Activated naive CD4-positive, alpha-beta T cell treated with anti-CD3 and anti-CD28 coated beads, Interleukin-2, amount 50 U/mL, for 72 hours (primary cell): ENCODE results near the gene PLXNB1. TPM values are rescaled to one million over a fixed set of nuclear protein-coding genes. Genes with fewer than 3 reads are reported as not detected.

Experiments used
- ATAC-seq, 2 donors: fragments of 150-1000 bp; cut with Tn5 transposase; 2 replicates each; pipeline ENCODE4 v1.10.0; 2021; ENCODE audit warnings: mild to moderate bottlenecking in 2 of 2, moderate library complexity in 2 of 2
- DNase-seq, 2 donors: peaks; one replicate each; pipeline ENCODE4 v3.0.0; 2021 to 2022; ENCODE audit warnings: low spot score in 2 of 2
- H3K27ac Mint-ChIP-seq, 2 donors: one replicate each; pipeline ENCODE4 v1.8.0; 2022; ENCODE audit warnings: mild to moderate bottlenecking in 2 of 2, mixed read lengths in 2 of 2
- H3K36me3 Mint-ChIP-seq, 2 donors: one replicate each; pipeline ENCODE4 v1.8.0; 2022; ENCODE audit warnings: mixed read lengths in 2 of 2
- H3K9me3 Mint-ChIP-seq, 2 donors: one replicate each; pipeline ENCODE4 v1.8.0; 2022; ENCODE audit warnings: mixed read lengths in 2 of 2
- total RNA-seq, 2 donors: library from RNA; stranded (reverse); gene quantifications; one replicate each; pipeline ENCODE4 v1.2.3, GENCODE V29; 2022

PLXNB1 gene
- total RNA-seq, 2 donors from 2014 or later, result 3.0 to 7.3 TPM

- DNase-seq (no peak), ATAC-seq (no peak)
- no peaks in the 10 kb centered on the region for H3K9me3 Mint-ChIP-seq
- H3K27ac Mint-ChIP-seq, result no peak overlapping the region
- H3K36me3 Mint-ChIP-seq, result no peaks in the 10 kb centered on the region
Observed at GRCh38 chr3:48415251-48415953, 14.5 kb downstream of the PLXNB1 start.

- Mint-ChIP-seq H3K27ac (peak overlapping the region; percentile 15 to 55), H3K9me3 (no peaks in the 10 kb centered on the region), H3K36me3 (no peaks in the 10 kb centered on the region)
- DNase-seq, result no peak
- no peak for ATAC-seq
Observed at GRCh38 chr3:48414376-48415250, 15.3 kb downstream of the PLXNB1 start.

DNA sequence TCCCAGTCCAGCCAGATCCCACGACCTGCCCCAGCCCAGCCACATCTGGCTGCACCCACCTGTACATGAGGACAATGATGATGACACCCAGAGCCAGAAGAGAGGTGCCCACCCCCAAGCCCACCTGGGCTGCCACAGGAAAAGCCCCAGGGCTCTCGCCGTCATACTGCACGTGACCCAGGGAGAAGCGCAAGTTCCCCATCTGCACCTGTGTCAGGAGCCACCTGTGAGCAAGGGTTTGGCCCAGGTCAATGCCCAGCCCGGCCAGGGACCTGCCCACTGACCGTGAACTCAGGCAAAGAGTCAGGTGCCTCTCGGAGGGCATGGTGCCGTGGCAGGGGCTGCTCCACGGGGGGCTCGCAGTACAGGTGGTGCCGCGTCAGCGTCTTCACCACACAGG, 16.3 kb downstream of the PLXNB1 start:
- H3K9me3 Mint-ChIP-seq, result no peaks in the 10 kb centered on the region
- ATAC-seq (no peak), DNase-seq (no peak)
- no peak overlapping the region for H3K27ac Mint-ChIP-seq
- no peaks in the 10 kb centered on the region for H3K36me3 Mint-ChIP-seq

- DNase-seq (no peak), ATAC-seq (no peak)
- H3K36me3 Mint-ChIP-seq, result no peaks in the 10 kb centered on the region
- no peaks in the 10 kb centered on the region for H3K9me3 Mint-ChIP-seq
- peak overlapping the region in 1 of 2 donors; percentile 47 for H3K27ac Mint-ChIP-seq
Observed at GRCh38 chr3:48413086-48413485, 16.8 kb downstream of the PLXNB1 start.

GRCh38 chr3:48412375-48413001, 17.4 kb downstream of the PLXNB1 start:
- Mint-ChIP-seq H3K36me3 (no peaks in the 10 kb centered on the region), H3K9me3 (no peaks in the 10 kb centered on the region), H3K27ac (peak overlapping the region in 1 of 2 donors; percentile 47)
- ATAC-seq, result no peak
- DNase-seq, result no peak

- Mint-ChIP-seq H3K27ac (peak overlapping the region in 1 of 2 donors; percentile 47), H3K9me3 (no peaks in the 10 kb centered on the region), H3K36me3 (no peaks in the 10 kb centered on the region)
- DNase-seq, result peak in 1 of 2 donors; percentile 42
- ATAC-seq, result no peak
Observed at GRCh38 chr3:48411606-48412374, 18.1 kb downstream of the PLXNB1 start.

GRCh38 chr3:48411041-48411588, 18.8 kb downstream of the PLXNB1 start:
- Mint-ChIP-seq H3K36me3 (no peaks in the 10 kb centered on the region), H3K27ac (no peak overlapping the region), H3K9me3 (no peaks in the 10 kb centered on the region)
- DNase-seq, result no peak
- ATAC-seq, result no peak

DNA sequence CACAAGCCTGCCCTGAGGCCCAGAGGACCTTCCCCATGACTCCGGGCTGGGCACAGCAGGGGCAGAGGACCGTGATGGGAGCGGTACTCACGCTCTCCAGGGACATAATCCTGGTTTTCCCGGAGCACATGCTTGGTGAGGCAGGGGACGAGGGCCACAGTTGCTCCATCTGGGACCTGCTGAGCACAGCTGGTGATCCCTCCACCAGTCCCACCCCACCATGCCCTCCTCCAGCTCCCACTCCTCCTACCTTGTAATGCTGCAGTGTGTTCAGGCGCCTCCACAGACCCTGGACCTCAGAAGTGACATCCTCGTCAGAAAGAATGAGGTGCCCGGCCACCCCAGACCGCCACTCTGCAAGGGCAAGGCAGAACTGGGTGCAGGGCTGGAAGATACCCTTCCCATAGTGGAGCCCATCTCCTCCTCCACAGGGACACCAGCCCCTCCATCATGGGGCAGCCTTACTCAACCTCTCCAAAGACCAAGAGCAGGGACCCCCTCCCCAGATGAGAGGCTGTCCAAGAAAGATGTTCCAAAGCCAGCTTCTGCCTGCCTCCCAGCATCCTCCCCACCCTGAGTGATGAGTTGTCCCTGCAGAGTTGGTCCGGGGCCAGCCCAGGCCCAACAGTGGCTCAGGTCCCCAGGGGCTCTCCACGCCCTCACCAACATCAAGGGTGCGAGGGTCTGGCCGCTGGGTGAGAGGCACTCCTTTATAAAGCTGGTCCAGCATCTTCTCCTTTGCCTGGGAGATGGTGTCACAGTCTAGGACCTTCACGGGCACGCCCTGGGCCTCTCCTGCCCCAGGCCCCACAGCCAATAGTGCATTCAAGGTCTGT, 19.5 kb downstream of the PLXNB1 start:
- Mint-ChIP-seq H3K9me3 (no peaks in the 10 kb centered on the region), H3K27ac (peak overlapping the region in 1 of 2 donors; percentile 36), H3K36me3 (no peaks in the 10 kb centered on the region)
- DNase-seq (peak in 1 of 2 donors; percentile 48), ATAC-seq (no peak)

GRCh38 chr3:48409291-48410201, 20.3 kb downstream of the PLXNB1 start:
- no peaks in the 10 kb centered on the region for H3K36me3 Mint-ChIP-seq
- DNase-seq (peak in 1 of 2 donors; percentile 52), ATAC-seq (no peak)
- H3K9me3 Mint-ChIP-seq, result no peaks in the 10 kb centered on the region
- peak overlapping the region in 1 of 2 donors; percentile 36 for H3K27ac Mint-ChIP-seq

DNA sequence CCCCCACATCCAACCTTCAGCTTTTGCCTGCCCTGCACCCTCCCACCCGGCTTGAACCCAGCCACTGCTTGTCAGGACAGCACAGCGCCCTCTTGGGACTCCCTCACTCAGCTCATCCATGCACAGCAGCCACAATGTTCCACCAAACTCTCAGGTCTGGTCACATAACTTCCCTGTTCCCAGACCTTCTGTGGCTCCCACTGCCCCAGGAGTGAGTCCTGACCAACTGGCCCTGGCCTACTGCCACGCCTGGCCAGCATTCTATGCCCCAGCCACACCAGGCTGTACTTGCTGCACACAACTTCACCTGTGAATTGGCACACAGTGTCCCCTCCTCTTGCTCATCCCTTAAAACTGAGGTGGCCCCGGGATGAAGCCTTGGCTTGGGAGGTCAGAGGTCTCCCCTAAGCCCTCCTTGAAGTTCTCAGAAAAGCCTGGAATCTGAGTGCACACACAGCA, 21.0 kb downstream of the PLXNB1 start:
- Mint-ChIP-seq H3K36me3 (no peaks in the 10 kb centered on the region), H3K9me3 (no peaks in the 10 kb centered on the region), H3K27ac (peak overlapping the region in 1 of 2 donors; percentile 2)
- ATAC-seq (peak in 1 of 2 donors; percentile 35), DNase-seq (peak in 1 of 2 donors; percentile 37)

GRCh38 chr3:48407542-48408099, 22.3 kb downstream of the PLXNB1 start:
- peak overlapping the region; percentile 24 to 32 for H3K27ac Mint-ChIP-seq
- no peak for DNase-seq

DNA sequence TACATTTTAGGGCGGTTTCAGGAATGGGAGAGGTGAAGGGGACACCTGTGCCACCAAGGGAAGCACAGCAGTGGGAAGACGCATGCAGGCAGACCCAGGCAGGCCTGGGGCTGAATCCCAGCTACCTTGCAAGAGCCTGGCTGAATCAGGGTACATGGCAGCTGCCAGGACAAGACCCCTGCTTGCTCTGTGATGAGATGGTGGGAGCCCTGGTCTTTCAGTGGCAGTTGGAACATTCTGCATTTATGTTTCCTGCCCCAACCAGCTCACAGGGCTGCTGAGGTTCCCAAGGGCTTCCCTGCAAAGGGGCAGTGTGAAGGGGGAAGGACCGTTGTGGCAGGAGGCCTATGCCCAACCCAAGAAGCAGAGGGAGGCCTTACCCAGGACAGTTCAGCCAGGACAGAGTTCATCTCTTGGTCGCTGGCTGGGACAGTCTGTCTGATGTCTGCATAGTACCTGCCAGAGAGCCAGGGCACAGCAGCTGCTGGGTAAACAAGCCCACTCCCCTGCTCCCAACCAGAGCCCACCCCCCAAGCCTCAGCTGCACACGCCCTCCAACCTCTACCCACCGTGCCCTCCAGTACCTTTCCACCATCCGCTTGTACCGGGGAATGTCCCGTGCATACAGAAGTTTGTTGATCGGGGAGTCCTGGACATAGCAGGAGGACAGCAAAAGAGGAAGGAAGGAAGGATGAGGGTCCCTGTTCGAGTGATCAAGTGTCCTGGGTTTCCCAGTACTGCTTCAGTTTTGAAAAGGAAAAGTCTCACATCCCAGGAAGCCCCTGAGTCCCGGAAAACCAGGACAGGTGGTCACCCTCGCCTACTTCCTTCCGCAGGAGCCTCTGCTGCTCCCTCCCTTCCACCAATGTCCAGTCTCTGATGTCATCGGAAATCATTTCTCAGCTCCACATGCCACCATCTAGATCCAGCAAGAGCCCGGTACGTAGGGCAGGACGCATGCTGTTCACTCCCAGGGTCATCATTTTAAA, 23.1 kb downstream of the PLXNB1 start:
- Mint-ChIP-seq H3K36me3 (no peaks in the 10 kb centered on the region), H3K9me3 (no peaks in the 10 kb centered on the region), H3K27ac (peak overlapping the region in 1 of 2 donors; percentile 24)
- ATAC-seq, result no peak
- DNase-seq, result peak in 1 of 2 donors; percentile 40

More at GRCh38 chr3:48407542-48408099, 22.3 kb downstream of the PLXNB1 start:
- ATAC-seq, result no peak
- no peaks in the 10 kb centered on the region for H3K9me3 Mint-ChIP-seq
- H3K36me3 Mint-ChIP-seq, result no peaks in the 10 kb centered on the region

DNA sequence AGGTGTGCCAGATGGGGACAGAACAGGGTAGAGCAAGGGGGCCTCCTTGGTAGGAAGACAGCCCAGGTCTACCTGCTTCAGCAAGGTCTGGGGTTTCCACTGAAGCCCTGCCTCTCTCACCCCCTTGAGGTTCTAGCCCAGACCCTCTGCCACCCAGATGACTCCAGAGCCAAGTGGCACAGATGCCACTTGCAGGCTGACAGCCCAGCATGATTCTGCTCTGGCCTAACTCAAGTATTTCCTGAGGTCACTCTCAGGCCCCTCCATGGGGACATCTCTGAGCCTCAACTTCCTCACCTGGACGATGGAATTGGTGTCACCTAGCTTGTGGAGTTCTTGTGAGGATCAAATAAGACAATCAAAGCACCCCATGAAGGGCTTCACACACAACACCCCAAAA, 23.9 kb downstream of the PLXNB1 start:
- no peak for ATAC-seq
- DNase-seq, result no peak
- peak overlapping the region in 1 of 2 donors; percentile 45 for H3K27ac Mint-ChIP-seq
- no peaks in the 10 kb centered on the region for H3K9me3 Mint-ChIP-seq
- no peaks in the 10 kb centered on the region for H3K36me3 Mint-ChIP-seq
